NCI-H748 (cell line): ENCODE data around the gene CDH12.
"Not testable (repeated sequence)": the region's sequence is repeated elsewhere in the genome, so short reads cannot be mapped to it uniquely, and the experiment has no call there.

Source experiments
- DNase-seq: peaks from one replicate; lab custom pipeline; 2025; ENCODE audit not compliant: unreplicated experiment; lab: John Stamatoyannopoulos, UW

Gene CDH12

GRCh38 chr5:22471154-22471553 is 382.0 kb downstream of the CDH12 start:
- DNase-seq = no peak

- DNase-seq = no peak
Measured at GRCh38 chr5:22470408-22470807, 382.7 kb downstream of the CDH12 start.

GRCh38 chr5:22465616-22466015 is 387.5 kb downstream of the CDH12 start:
- no peak for DNase-seq

- DNase-seq = no peak
Measured at GRCh38 chr5:22465177-22465576, 388.0 kb downstream of the CDH12 start.

- DNase-seq = peak; percentile 32
Measured at GRCh38 chr5:22460189-22460588, 393.0 kb downstream of the CDH12 start.

GRCh38 chr5:22432905-22433304 is 420.2 kb downstream of the CDH12 start:
- DNase-seq = no peak

- DNase-seq = no peak
Measured at GRCh38 chr5:22431840-22432239, 421.3 kb downstream of the CDH12 start.

- no peak for DNase-seq
Measured at GRCh38 chr5:22431406-22431805, 421.7 kb downstream of the CDH12 start.

- DNase-seq = no peak
Measured at GRCh38 chr5:22411554-22412349, 441.4 kb downstream of the CDH12 start.

GRCh38 chr5:22391956-22392355 is 461.2 kb downstream of the CDH12 start:
- no peak for DNase-seq

GRCh38 chr5:22390888-22391287 is 462.3 kb downstream of the CDH12 start:
- DNase-seq = no peak

- DNase-seq = no peak
Measured at GRCh38 chr5:22372826-22373660, 480.1 kb downstream of the CDH12 start.

- DNase-seq = no peak
Measured at GRCh38 chr5:22372376-22372775, 480.8 kb downstream of the CDH12 start.

- no peak for DNase-seq
Measured at GRCh38 chr5:22354956-22355355, 498.2 kb downstream of the CDH12 start.

GRCh38 chr5:22352493-22352892 is 500.7 kb downstream of the CDH12 start:
- no peak for DNase-seq

GRCh38 chr5:22351178-22351577 is 502.0 kb downstream of the CDH12 start:
- DNase-seq = no peak

GRCh38 chr5:22348027-22348426 is 505.1 kb downstream of the CDH12 start:
- DNase-seq = no peak

GRCh38 chr5:22344000-22344399 is 509.1 kb downstream of the CDH12 start:
- no peak for DNase-seq

- DNase-seq = no peak
Measured at GRCh38 chr5:22341406-22341805, 511.7 kb downstream of the CDH12 start.

- not testable (repeated sequence) for DNase-seq
Measured at GRCh38 chr5:22332949-22333348, 520.2 kb downstream of the CDH12 start.

GRCh38 chr5:22329683-22330082 is 523.5 kb downstream of the CDH12 start:
- DNase-seq = no peak

- DNase-seq = no peak
Measured at GRCh38 chr5:22319798-22320197, 533.3 kb downstream of the CDH12 start.
